PC-9 (cell line): Measurements from ENCODE around the gene BORCS5. TPM values are rescaled to one million over a fixed set of nuclear protein-coding genes. Genes with fewer than 3 reads are reported as not detected.

ENCODE experiments used
- BruUV-seq: library from RNA; stranded (reverse); fragments of 400-500 nt; replicated peaks from 2 replicates; lab custom pipeline; 2021; lab: Mats Ljungman, UMichigan
- CTCF ChIA-PET: fragments of 300-600 bp; sonication (Branson Sonifier 250); formaldehyde crosslinking; loops from one replicate; lab custom pipeline; 2022; ENCODE audit warnings: antibody characterized with exemption; lab: Charles Lee
- POLR2A ChIA-PET: fragments of 300-600 bp; sonication (Branson Sonifier 250); formaldehyde crosslinking; loops from one replicate; lab custom pipeline; 2022; ENCODE audit warnings: antibody characterized with exemption; ENCODE audit not compliant: unreplicated experiment; lab: Charles Lee
- DNase-seq, 2 experiments: peaks; one replicate each; pipeline versions ENCODE4 v3.0.0 to v3.0.0-alpha.2; 2015 to 2022; ENCODE audit warnings: mixed read lengths in 1 of 2
- H2AFZ ChIP-seq: fragments of 200-600 bp; sonication (generic); 2 replicates; pipeline ENCODE4 v1.8.1; 2017; ENCODE audit warnings: antibody characterized with exemption
- H3F3A ChIP-seq: fragments of 200-600 bp; sonication (generic); 2 replicates; pipeline ENCODE4 v1.8.1; 2017; ENCODE audit warnings: antibody characterized with exemption, mild to moderate bottlenecking, low read depth; ENCODE audit not compliant: insufficient read depth
- H3K27ac ChIP-seq: fragments of 200-600 bp; sonication (generic); 2 replicates; pipeline ENCODE4 v1.6.1; 2016; ENCODE audit warnings: mixed run types
- H3K27me3 ChIP-seq: fragments of 200-600 bp; sonication (generic); 2 replicates; pipeline ENCODE4 v1.6.1; 2016; ENCODE audit warnings: low read depth, mixed run types; ENCODE audit not compliant: insufficient read depth
- H3K36me3 ChIP-seq: fragments of 200-600 bp; sonication (generic); 2 replicates; pipeline ENCODE4 v1.6.1; 2016; ENCODE audit warnings: low read depth, mixed run types
- H3K4me1 ChIP-seq: fragments of 200-600 bp; sonication (generic); replicated peaks from 2 replicates; pipeline ENCODE4 v1.6.1; 2016; ENCODE audit warnings: mixed run types; ENCODE audit not compliant: insufficient read depth
- H3K4me2 ChIP-seq: fragments of 200-600 bp; sonication (generic); 2 replicates; pipeline ENCODE4 v1.6.1; 2017; ENCODE audit warnings: mixed run types
- H3K4me3 ChIP-seq: fragments of 200-600 bp; sonication (generic); 2 replicates; pipeline ENCODE4 v1.6.1; 2016; ENCODE audit warnings: mixed run types
- H3K79me2 ChIP-seq: fragments of 200-600 bp; sonication (generic); 2 replicates; pipeline ENCODE4 v1.6.1; 2017; ENCODE audit warnings: low read depth, mixed run types
- H3K9me2 ChIP-seq: fragments of 200-600 bp; sonication (generic); 2 replicates; pipeline ENCODE4 v1.8.1; 2017; ENCODE audit warnings: mild to moderate bottlenecking; ENCODE audit not compliant: insufficient read depth
- H3K9me3 ChIP-seq: fragments of 200-600 bp; sonication (generic); 2 replicates; pipeline ENCODE4 v1.8.1; 2016; ENCODE audit warnings: low read depth; ENCODE audit not compliant: insufficient read depth
- H4K20me1 ChIP-seq: fragments of 200-600 bp; sonication (generic); 2 replicates; pipeline ENCODE4 v1.8.1; 2017; ENCODE audit not compliant: insufficient read depth
- EZH2 ChIP-seq: fragments of 200-600 bp; sonication (generic); IDR thresholded peaks from 2 replicates; pipeline ENCODE4 v1.8.0; 2017; ENCODE audit warnings: antibody characterized with exemption, low read depth
- intact Hi-C: fragments of 100-400 bp; cut with micrococcal nuclease; formaldehyde crosslinking; loops from one replicate; pipeline ENCODE4 v1.10.0; 2022; ENCODE audit not compliant: unreplicated experiment
- total RNA-seq: library from RNA; stranded (reverse); gene quantifications from 2 replicates; pipeline ENCODE4 v1.2.3, GENCODE V29; 2021
- TF ChIP-seq, protein P1 (sequence below): fragments of 200-600 bp; sonication (generic); conservative IDR thresholded peaks from 2 replicates; pipeline ENCODE4 v1.6.1; 2017; ENCODE audit warnings: mixed run types, antibody characterized with exemption, mild to moderate bottlenecking, moderate library complexity

Gene BORCS5
- total RNA-seq, 1 experiment from 2014 or later: 19.7 TPM

- CTCF ChIA-PET: no interaction called here
- Histone ChIP-seq H2AFZ (no peak overlapping the region), H3K79me2 (no peaks in the 10 kb centered on the region), H3K4me3 (no peak overlapping the region), H3K36me3 (no peaks in the 10 kb centered on the region), H3K4me1 (0 out of 2 replicates have a peak, but pooled peaks cover 9% of the 10 kb centered on the region), H3K9me2 (no peaks in the 10 kb centered on the region), H3K27ac (no peak overlapping the region), H4K20me1 (no peaks in the 10 kb centered on the region), H3K4me2 (no peak overlapping the region), H3F3A (no peaks in the 10 kb centered on the region), H3K9me3 (no peaks in the 10 kb centered on the region), H3K27me3 (no peaks in the 10 kb centered on the region)
- DNase-seq: no peak
- intact Hi-C loops: no loop called here
- POLR2A ChIA-PET: interaction anchor here (0.6 kb wide), 1 partner anchor 658 kb away, joined by 4 read pairs; no protein-coding TSS in a partner anchor
- no peak for TF ChIP-seq EZH2
- TF ChIP-seq, protein P1, sequence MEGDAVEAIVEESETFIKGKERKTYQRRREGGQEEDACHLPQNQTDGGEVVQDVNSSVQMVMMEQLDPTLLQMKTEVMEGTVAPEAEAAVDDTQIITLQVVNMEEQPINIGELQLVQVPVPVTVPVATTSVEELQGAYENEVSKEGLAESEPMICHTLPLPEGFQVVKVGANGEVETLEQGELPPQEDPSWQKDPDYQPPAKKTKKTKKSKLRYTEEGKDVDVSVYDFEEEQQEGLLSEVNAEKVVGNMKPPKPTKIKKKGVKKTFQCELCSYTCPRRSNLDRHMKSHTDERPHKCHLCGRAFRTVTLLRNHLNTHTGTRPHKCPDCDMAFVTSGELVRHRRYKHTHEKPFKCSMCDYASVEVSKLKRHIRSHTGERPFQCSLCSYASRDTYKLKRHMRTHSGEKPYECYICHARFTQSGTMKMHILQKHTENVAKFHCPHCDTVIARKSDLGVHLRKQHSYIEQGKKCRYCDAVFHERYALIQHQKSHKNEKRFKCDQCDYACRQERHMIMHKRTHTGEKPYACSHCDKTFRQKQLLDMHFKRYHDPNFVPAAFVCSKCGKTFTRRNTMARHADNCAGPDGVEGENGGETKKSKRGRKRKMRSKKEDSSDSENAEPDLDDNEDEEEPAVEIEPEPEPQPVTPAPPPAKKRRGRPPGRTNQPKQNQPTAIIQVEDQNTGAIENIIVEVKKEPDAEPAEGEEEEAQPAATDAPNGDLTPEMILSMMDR: no peak
- no TSS peak for BruUV-seq
Measured at GRCh38 chr12:12440784-12441428, 84.0 kb downstream of the BORCS5 start.

GRCh38 chr12:12441429-12441807 lies 84.5 kb downstream of the BORCS5 start:
- no peak for DNase-seq
- ChIA-PET POLR2A (no interaction called here), CTCF (no interaction called here)
- H3K79me2 ChIP-seq: no peaks in the 10 kb centered on the region
- H3K4me3 ChIP-seq: no peak overlapping the region
- H3K27ac ChIP-seq: no peak overlapping the region
- intact Hi-C loops: no loop called here
- H3K4me1 ChIP-seq: 0 out of 2 replicates have a peak, but pooled peaks cover 9% of the 10 kb centered on the region
- H3K9me2 ChIP-seq: no peaks in the 10 kb centered on the region
- TF ChIP-seq, protein P1: no peak
- no peak for TF ChIP-seq EZH2
- no peak overlapping the region for H2AFZ ChIP-seq
- H3K27me3 ChIP-seq: no peaks in the 10 kb centered on the region
- no peaks in the 10 kb centered on the region for H3K36me3 ChIP-seq
- no peaks in the 10 kb centered on the region for H3K9me3 ChIP-seq
- no TSS peak for BruUV-seq
- H4K20me1 ChIP-seq: no peaks in the 10 kb centered on the region
- H3F3A ChIP-seq: no peaks in the 10 kb centered on the region
- no peak overlapping the region for H3K4me2 ChIP-seq

DNA sequence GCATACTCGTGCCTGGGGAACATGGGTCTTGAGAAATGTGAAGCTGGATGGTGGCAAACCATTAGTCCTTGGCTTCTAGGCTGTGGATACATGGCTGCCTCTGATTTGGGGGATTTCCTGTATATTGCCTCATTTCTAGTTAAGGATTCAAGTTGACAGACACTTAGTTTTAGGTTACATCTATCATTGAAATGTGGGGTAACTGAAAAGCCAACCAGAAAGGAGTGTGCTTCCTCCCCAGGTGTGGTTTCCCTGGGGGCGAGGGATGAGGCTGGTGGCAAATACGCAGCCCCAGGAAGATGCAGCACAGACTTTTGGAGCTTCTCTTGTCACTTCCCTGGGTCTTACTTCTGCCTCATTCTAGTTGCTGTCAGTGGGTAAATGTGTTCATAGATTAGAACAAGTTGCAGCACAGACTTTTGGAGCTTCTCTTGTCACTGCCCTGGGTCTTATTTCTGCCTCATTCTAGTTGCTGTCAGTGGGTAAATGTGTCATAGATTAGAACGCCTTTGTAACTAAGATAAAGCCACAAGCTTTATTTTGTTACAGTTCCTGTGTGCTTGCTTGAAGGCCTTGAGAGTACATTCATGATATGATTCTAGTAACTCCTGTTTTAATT lies 85.1 kb downstream of the BORCS5 start:
- no peak for DNase-seq
- H3K9me3 ChIP-seq: no peaks in the 10 kb centered on the region
- 0 out of 2 replicates have a peak, but pooled peaks cover 9% of the 10 kb centered on the region for H3K4me1 ChIP-seq
- BruUV-seq: no TSS peak
- no peak overlapping the region for H3K27ac ChIP-seq
- H3K36me3 ChIP-seq: no peaks in the 10 kb centered on the region
- POLR2A ChIA-PET: no interaction called here
- CTCF ChIA-PET: no interaction called here
- intact Hi-C loops: no loop called here
- no peaks in the 10 kb centered on the region for H3K9me2 ChIP-seq
- H3K79me2 ChIP-seq: no peaks in the 10 kb centered on the region
- H3K27me3 ChIP-seq: no peaks in the 10 kb centered on the region
- no peak for TF ChIP-seq EZH2
- TF ChIP-seq, protein P1: no peak
- no peak overlapping the region for H2AFZ ChIP-seq
- H3K4me3 ChIP-seq: no peak overlapping the region
- no peaks in the 10 kb centered on the region for H3F3A ChIP-seq
- no peak overlapping the region for H3K4me2 ChIP-seq
- no peaks in the 10 kb centered on the region for H4K20me1 ChIP-seq
